Mammary epithelial cell (primary cell): Measurements from ENCODE around the gene CCDC92B.

Source experiments
- EZH2 ChIP-seq: IDR thresholded peaks from 2 replicates; pipeline ENCODE4 v1.6.1; 2012; ENCODE audit warnings: low read length, inconsistent platforms, borderline replicate concordance
- TF ChIP-seq, protein P1 (sequence below), 2 donors: IDR thresholded peaks in 1 of 2; conservative IDR thresholded peaks in 1 of 2; 2 replicates each; pipeline ENCODE4 v1.5.1; 2011 to 2012; ENCODE audit warnings: inconsistent platforms in 2 of 2, low read length in 2 of 2, mild to moderate bottlenecking in 2 of 2, control low read depth in 1 of 2, low read depth in 1 of 2; ENCODE audit not compliant: insufficient read depth in 1 of 2; ENCODE audit errors: extremely low read depth in 1 of 2

DNA sequence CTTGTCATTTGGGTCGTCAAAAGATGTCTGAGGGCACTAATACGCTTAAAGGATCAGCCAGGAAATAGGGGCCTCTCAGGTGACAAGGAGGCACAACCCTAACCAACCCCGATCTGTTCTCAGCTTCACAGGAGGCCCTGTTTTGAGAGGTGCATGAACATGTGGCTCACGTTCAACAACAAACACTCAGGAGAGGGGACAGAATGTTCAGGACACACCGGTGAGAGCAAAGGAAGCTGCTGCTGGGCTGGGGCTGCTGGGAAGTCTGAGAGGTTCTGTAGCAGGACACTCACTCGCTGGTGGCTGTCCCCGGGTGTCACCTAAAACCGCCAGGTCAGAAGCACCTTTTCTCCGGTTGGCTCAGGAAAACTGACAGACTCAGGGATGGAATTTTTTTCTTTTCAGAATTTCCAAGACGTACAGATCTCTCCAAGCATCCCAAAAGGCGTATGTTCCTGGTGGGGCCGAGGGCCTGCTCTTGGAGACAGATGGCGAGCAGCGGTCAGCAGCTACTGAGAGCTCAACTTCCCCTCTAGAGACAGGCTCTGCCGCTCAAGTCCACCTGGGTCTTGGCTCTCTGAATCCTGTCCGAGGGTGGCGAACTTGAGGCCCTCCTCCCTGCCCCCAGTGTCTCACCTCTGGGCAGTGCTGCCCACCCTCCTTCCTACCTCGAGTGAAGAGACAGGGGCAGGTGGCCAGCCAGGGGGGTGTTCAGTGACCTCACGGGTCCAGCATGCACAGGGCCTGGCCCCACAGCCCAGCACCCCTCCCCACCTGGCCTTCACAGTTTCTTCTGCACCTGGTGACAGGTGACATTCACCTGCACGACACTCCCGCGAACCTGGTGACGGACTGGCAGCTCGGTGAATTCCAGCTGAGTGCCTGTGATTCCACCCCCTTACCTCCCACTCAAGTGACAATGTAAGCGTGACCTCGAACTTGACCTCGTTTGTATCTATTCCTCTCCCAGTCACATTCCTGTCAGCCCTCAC is 60.8 kb downstream of the CCDC92B start:
- TF ChIP-seq, protein P1, sequence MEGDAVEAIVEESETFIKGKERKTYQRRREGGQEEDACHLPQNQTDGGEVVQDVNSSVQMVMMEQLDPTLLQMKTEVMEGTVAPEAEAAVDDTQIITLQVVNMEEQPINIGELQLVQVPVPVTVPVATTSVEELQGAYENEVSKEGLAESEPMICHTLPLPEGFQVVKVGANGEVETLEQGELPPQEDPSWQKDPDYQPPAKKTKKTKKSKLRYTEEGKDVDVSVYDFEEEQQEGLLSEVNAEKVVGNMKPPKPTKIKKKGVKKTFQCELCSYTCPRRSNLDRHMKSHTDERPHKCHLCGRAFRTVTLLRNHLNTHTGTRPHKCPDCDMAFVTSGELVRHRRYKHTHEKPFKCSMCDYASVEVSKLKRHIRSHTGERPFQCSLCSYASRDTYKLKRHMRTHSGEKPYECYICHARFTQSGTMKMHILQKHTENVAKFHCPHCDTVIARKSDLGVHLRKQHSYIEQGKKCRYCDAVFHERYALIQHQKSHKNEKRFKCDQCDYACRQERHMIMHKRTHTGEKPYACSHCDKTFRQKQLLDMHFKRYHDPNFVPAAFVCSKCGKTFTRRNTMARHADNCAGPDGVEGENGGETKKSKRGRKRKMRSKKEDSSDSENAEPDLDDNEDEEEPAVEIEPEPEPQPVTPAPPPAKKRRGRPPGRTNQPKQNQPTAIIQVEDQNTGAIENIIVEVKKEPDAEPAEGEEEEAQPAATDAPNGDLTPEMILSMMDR (conservative IDR thresholded peaks at IDR 0.05 in 1 of 2, IDR thresholded peaks at IDR 0.05 in 1 of 2; ENCODE audit: extremely low read depth in 1 of 2, insufficient read depth in 1 of 2, low read depth in 1 of 2, low read length in 2 of 2), result no peak
- no peak for TF ChIP-seq EZH2
